HepG2 (cell line): ENCODE data around the gene BAHCC1. TPM values are rescaled to one million over a fixed set of nuclear protein-coding genes. Genes with fewer than 3 reads are reported as not detected.

Experiments
- MAFF ChIP-seq: IDR thresholded peaks from 2 replicates; pipeline ENCODE4 v1.6.1; 2011; ENCODE audit warnings: low read depth, low read length, improper control_type of control experiment
- MED1 ChIP-seq: sonication (generic); formaldehyde crosslinking; IDR thresholded peaks from 2 replicates; pipeline ENCODE4 v1.4.0; 2020; ENCODE audit warnings: missing genetic modification reagents
- MZF1 ChIP-seq: sonication (generic); formaldehyde crosslinking; IDR thresholded peaks from 2 replicates; pipeline ENCODE4 v1.8.1; 2023; ENCODE audit warnings: mild to moderate bottlenecking, missing genetic modification reagents, borderline replicate concordance
- NR2F2 ChIP-seq: IDR thresholded peaks from 2 replicates; pipeline ENCODE4 v1.6.1; 2012; ENCODE audit warnings: low read depth, inconsistent platforms, borderline replicate concordance
- PAX8 ChIP-seq: sonication (generic); formaldehyde crosslinking; IDR thresholded peaks from 2 replicates; pipeline ENCODE4 v1.8.0; 2022; ENCODE audit warnings: mild to moderate bottlenecking, missing genetic modification reagents, borderline replicate concordance
- SRSF4 ChIP-seq: fragments of 200-400 bp; formaldehyde crosslinking; IDR thresholded peaks from one replicate; pipeline ENCODE4 v1.6.1; 2018; ENCODE audit warnings: mild to moderate bottlenecking, low read depth, low read length, moderate library complexity; ENCODE audit not compliant: poor library complexity, severe bottlenecking
- ZBTB8A ChIP-seq: sonication (generic); formaldehyde crosslinking; IDR thresholded peaks from 2 replicates; pipeline ENCODE4 v1.4.0; 2020; ENCODE audit warnings: mild to moderate bottlenecking, low read depth, missing genetic modification reagents, borderline replicate concordance
- ZNF20 ChIP-seq: sonication (generic); formaldehyde crosslinking; IDR thresholded peaks from 2 replicates; pipeline ENCODE4 v1.4.0; 2020; ENCODE audit warnings: mild to moderate bottlenecking, moderate library complexity, missing genetic modification reagents
- ZNF546 ChIP-seq: sonication (generic); formaldehyde crosslinking; conservative IDR thresholded peaks from 2 replicates; pipeline ENCODE4 v1.8.1; 2023; ENCODE audit warnings: mild to moderate bottlenecking, missing genetic modification reagents
- ZSCAN9 ChIP-seq: IDR thresholded peaks from 2 replicates; pipeline ENCODE4 v1.6.1; 2016; ENCODE audit warnings: borderline replicate concordance
- polyA plus RNA-seq, 8 experiments: library from polyadenylated mRNA; depleted of rRNA in 3 of 8; stranded (reverse) in 7 of 8; unstranded in 1 of 8; fragments of >200 nt; fragmentation: Illumina TruSeq in 4 of 8; extraction: Trizol in 4 of 8; gene quantifications; 2 replicates each; pipeline versions ENCODE4 v1.2.1 to v1.2.3, GENCODE V29; 2011 to 2016; ENCODE audit warnings: low read depth in 4 of 8, missing spikeins in 1 of 8, mixed read lengths in 1 of 8; ENCODE audit not compliant: insufficient read depth in 1 of 8
- total RNA-seq, 5 experiments: library from RNA; depleted of rRNA; stranded (reverse); fragments of >200 nt; fragmentation: Illumina TruSeq; extraction: Trizol; gene quantifications; 2 replicates each; pipeline ENCODE4 v1.2.3, GENCODE V29; 2016; ENCODE audit warnings: low read depth in 1 of 5
- TF ChIP-seq, protein P1 (sequence below): sonication (generic); formaldehyde crosslinking; IDR thresholded peaks from 2 replicates; pipeline ENCODE4 v1.5.0; 2020; ENCODE audit warnings: missing genetic modification reagents, mild to moderate bottlenecking, borderline replicate concordance
- TF ChIP-seq, protein P2 (sequence below): IDR thresholded peaks from 2 replicates; pipeline ENCODE4 v1.6.1; 2016; ENCODE audit warnings: mild to moderate bottlenecking, missing biosample characterization, missing genetic modification reagents
- TF ChIP-seq, protein P3 (sequence below): IDR thresholded peaks from 2 replicates; pipeline ENCODE4 v1.6.1; 2016
- TF ChIP-seq, protein P4 (sequence below): sonication (generic); formaldehyde crosslinking; IDR thresholded peaks from 2 replicates; pipeline ENCODE4 v1.4.0; 2020; ENCODE audit warnings: missing genetic modification reagents
- TF ChIP-seq, protein P5 (sequence below): sonication (generic); formaldehyde crosslinking; IDR thresholded peaks from 2 replicates; pipeline ENCODE4 v1.8.1; 2023; ENCODE audit warnings: mild to moderate bottlenecking, moderate library complexity, missing genetic modification reagents
- TF ChIP-seq, protein P6 (sequence below): sonication (generic); formaldehyde crosslinking; IDR thresholded peaks from 2 replicates; pipeline ENCODE4 v1.5.0; 2020; ENCODE audit warnings: mild to moderate bottlenecking, missing genetic modification reagents, moderate library complexity
- TF ChIP-seq, protein P7 (sequence below): sonication (generic); formaldehyde crosslinking; IDR thresholded peaks from 2 replicates; pipeline ENCODE4 v1.8.0; 2022; ENCODE audit warnings: missing genetic modification reagents, mild to moderate bottlenecking, moderate library complexity, borderline replicate concordance

BAHCC1 gene
- total and polyA plus RNA-seq, 2 of the 13 experiments (the other 11 are each of a cell fraction or from before 2014, with no cell fraction given) = 1.4 to 1.7 TPM

DNA sequence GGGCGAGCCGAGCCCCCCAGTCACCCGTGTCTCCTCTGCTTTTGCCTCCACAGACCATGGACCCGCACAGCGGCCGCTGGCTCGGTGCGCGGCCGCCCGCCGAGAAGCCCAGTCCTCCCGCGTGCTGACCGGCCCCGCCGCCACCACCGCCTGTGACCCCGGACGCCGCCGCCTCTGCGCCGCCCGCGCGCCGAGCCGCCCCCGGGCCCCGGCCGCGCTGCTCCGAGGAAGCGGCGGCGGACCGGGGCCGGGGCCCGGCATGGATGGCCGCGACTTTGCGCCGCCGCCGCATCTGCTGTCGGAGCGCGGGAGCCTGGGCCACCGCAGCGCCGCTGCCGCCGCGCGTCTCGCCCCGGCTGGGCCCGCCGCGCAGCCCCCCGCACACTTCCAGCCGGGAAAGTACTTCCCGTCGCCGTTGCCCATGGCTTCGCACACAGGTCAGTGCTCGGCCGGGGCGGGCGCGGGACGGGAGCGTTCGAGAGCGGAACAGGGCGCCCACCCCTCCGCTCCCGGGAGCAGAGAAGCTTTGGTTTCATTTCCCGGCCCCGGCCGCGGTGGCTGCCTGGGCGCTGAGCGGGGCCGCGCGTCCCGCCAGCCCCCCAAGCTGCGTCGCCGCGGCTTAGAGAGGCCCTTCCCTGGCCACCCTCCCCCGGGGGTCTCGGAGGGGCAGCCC is 4.4 kb downstream of the BAHCC1 start (continued):
- TF ChIP-seq, protein P1, sequence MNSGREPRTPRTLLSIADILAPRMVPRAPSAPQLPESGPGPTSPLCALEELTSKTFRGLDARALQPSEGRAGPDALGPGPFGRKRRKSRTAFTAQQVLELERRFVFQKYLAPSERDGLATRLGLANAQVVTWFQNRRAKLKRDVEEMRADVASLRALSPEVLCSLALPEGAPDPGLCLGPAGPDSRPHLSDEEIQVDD (CRISPR knock-in tag) = no peak
- TF ChIP-seq ZNF20 (CRISPR knock-in tag) = no peak
- no peak for TF ChIP-seq MZF1 (CRISPR knock-in tag)
- TF ChIP-seq, protein P2, sequence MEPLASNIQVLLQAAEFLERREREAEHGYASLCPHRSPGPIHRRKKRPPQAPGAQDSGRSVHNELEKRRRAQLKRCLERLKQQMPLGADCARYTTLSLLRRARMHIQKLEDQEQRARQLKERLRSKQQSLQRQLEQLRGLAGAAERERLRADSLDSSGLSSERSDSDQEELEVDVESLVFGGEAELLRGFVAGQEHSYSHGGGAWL = 0 out of 2 replicates have a peak, but pooled peaks have one; percentile 23
- TF ChIP-seq ZBTB8A = no peak
- TF ChIP-seq SRSF4 = no peak
- TF ChIP-seq, protein P3, sequence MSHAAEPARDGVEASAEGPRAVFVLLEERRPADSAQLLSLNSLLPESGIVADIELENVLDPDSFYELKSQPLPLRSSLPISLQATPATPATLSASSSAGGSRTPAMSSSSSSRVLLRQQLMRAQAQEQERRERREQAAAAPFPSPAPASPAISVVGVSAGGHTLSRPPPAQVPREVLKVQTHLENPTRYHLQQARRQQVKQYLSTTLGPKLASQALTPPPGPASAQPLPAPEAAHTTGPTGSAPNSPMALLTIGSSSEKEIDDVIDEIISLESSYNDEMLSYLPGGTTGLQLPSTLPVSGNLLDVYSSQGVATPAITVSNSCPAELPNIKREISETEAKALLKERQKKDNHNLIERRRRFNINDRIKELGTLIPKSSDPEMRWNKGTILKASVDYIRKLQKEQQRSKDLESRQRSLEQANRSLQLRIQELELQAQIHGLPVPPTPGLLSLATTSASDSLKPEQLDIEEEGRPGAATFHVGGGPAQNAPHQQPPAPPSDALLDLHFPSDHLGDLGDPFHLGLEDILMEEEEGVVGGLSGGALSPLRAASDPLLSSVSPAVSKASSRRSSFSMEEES (CRISPR knock-in tag) = no peak
- TF ChIP-seq, protein P4, sequence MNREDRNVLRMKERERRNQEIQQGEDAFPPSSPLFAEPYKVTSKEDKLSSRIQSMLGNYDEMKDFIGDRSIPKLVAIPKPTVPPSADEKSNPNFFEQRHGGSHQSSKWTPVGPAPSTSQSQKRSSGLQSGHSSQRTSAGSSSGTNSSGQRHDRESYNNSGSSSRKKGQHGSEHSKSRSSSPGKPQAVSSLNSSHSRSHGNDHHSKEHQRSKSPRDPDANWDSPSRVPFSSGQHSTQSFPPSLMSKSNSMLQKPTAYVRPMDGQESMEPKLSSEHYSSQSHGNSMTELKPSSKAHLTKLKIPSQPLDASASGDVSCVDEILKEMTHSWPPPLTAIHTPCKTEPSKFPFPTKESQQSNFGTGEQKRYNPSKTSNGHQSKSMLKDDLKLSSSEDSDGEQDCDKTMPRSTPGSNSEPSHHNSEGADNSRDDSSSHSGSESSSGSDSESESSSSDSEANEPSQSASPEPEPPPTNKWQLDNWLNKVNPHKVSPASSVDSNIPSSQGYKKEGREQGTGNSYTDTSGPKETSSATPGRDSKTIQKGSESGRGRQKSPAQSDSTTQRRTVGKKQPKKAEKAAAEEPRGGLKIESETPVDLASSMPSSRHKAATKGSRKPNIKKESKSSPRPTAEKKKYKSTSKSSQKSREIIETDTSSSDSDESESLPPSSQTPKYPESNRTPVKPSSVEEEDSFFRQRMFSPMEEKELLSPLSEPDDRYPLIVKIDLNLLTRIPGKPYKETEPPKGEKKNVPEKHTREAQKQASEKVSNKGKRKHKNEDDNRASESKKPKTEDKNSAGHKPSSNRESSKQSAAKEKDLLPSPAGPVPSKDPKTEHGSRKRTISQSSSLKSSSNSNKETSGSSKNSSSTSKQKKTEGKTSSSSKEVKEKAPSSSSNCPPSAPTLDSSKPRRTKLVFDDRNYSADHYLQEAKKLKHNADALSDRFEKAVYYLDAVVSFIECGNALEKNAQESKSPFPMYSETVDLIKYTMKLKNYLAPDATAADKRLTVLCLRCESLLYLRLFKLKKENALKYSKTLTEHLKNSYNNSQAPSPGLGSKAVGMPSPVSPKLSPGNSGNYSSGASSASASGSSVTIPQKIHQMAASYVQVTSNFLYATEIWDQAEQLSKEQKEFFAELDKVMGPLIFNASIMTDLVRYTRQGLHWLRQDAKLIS (CRISPR knock-in tag) = no peak
- TF ChIP-seq ZNF546 = no peak
- TF ChIP-seq, protein P5, sequence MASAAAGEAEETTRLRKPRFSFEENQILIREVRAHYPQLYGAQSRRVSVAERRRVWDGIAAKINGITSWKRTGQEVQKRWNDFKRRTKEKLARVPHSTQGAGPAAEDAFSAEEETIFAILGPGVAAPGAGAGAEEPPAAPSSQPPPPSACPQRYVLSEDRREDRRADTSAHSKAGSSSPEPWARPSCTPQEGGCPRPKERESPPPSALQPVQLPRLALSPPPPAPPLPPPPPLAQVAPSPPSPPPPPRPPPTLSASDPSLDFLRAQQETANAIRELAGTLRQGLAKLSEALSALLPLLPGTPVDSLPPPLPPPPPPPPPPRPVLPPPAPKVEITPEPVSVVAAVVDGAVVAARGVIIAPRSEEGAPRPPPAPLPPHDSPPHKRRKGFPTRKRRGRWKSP (CRISPR knock-in tag) = peak; percentile 16; the same call in 1 of the 2 replicates
- TF ChIP-seq ZSCAN9 (CRISPR knock-in tag) = no peak
- TF ChIP-seq, protein P6, sequence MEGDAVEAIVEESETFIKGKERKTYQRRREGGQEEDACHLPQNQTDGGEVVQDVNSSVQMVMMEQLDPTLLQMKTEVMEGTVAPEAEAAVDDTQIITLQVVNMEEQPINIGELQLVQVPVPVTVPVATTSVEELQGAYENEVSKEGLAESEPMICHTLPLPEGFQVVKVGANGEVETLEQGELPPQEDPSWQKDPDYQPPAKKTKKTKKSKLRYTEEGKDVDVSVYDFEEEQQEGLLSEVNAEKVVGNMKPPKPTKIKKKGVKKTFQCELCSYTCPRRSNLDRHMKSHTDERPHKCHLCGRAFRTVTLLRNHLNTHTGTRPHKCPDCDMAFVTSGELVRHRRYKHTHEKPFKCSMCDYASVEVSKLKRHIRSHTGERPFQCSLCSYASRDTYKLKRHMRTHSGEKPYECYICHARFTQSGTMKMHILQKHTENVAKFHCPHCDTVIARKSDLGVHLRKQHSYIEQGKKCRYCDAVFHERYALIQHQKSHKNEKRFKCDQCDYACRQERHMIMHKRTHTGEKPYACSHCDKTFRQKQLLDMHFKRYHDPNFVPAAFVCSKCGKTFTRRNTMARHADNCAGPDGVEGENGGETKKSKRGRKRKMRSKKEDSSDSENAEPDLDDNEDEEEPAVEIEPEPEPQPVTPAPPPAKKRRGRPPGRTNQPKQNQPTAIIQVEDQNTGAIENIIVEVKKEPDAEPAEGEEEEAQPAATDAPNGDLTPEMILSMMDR (CRISPR knock-in tag) = no peak
- no peak for TF ChIP-seq MAFF
- TF ChIP-seq NR2F2 = no peak
- peak; percentile 54; the same call in 1 of the 2 replicates for TF ChIP-seq PAX8
- no peak for TF ChIP-seq MED1 (CRISPR knock-in tag)
- TF ChIP-seq, protein P7, sequence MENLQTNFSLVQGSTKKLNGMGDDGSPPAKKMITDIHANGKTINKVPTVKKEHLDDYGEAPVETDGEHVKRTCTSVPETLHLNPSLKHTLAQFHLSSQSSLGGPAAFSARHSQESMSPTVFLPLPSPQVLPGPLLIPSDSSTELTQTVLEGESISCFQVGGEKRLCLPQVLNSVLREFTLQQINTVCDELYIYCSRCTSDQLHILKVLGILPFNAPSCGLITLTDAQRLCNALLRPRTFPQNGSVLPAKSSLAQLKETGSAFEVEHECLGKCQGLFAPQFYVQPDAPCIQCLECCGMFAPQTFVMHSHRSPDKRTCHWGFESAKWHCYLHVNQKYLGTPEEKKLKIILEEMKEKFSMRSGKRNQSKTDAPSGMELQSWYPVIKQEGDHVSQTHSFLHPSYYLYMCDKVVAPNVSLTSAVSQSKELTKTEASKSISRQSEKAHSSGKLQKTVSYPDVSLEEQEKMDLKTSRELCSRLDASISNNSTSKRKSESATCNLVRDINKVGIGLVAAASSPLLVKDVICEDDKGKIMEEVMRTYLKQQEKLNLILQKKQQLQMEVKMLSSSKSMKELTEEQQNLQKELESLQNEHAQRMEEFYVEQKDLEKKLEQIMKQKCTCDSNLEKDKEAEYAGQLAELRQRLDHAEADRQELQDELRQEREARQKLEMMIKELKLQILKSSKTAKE (CRISPR knock-in tag) = no peak
